NCI-H187 treated with DMSO at 0.1 percent for 48 hours (cell line): ENCODE results near the gene BCAS1.

Experiments
- DNase-seq: peaks from one replicate; lab custom pipeline; 2025; lab: John Stamatoyannopoulos, UW

Gene BCAS1

GRCh38 chr20:54075322-54075721 is 4.9 kb upstream of the BCAS1 start:
- DNase-seq, result no peak

- DNase-seq, result no peak
Observed at GRCh38 chr20:54074511-54074910, 4.1 kb upstream of the BCAS1 start.

GRCh38 chr20:54073288-54073687 is 2.9 kb upstream of the BCAS1 start:
- no peak for DNase-seq

- no peak for DNase-seq
Observed at GRCh38 chr20:54069501-54069971, 858 bp downstream of the BCAS1 start.

GRCh38 chr20:54068966-54069365 is 1.4 kb downstream of the BCAS1 start:
- no peak for DNase-seq

GRCh38 chr20:54068495-54068894 is 1.9 kb downstream of the BCAS1 start:
- no peak for DNase-seq

- DNase-seq, result no peak
Observed at GRCh38 chr20:54067606-54068174, 2.7 kb downstream of the BCAS1 start.

GRCh38 chr20:54065601-54066038 is 4.8 kb downstream of the BCAS1 start:
- no peak for DNase-seq

GRCh38 chr20:54064939-54065338 is 5.5 kb downstream of the BCAS1 start:
- no peak for DNase-seq

- DNase-seq, result no peak
Observed at GRCh38 chr20:54063992-54064676, 6.3 kb downstream of the BCAS1 start.

GRCh38 chr20:54063580-54063979 is 6.8 kb downstream of the BCAS1 start:
- DNase-seq, result no peak

- DNase-seq, result no peak
Observed at GRCh38 chr20:54062812-54063280, 7.5 kb downstream of the BCAS1 start.

GRCh38 chr20:54061101-54061881 is 9.1 kb downstream of the BCAS1 start:
- no peak for DNase-seq

GRCh38 chr20:54059691-54060364 is 10.6 kb downstream of the BCAS1 start:
- no peak for DNase-seq

- no peak for DNase-seq
Observed at GRCh38 chr20:54058420-54059139, 11.8 kb downstream of the BCAS1 start.

GRCh38 chr20:54056762-54057639 is 13.4 kb downstream of the BCAS1 start:
- DNase-seq, result no peak

GRCh38 chr20:54054516-54054915 is 15.9 kb downstream of the BCAS1 start:
- DNase-seq, result no peak

- DNase-seq, result no peak
Observed at GRCh38 chr20:54051068-54051467, 19.3 kb downstream of the BCAS1 start.

- DNase-seq, result no peak
Observed at GRCh38 chr20:54048891-54049545, 21.4 kb downstream of the BCAS1 start.

GRCh38 chr20:54048481-54048880 is 21.9 kb downstream of the BCAS1 start:
- DNase-seq, result no peak
